A549 (cell line): Measurements from ENCODE around the gene ENTR1. TPM values are rescaled to one million over a fixed set of nuclear protein-coding genes. Genes with fewer than 3 reads are reported as not detected.

ENCODE experiments used
- ATAC-seq, 2 experiments: fragments of 200-7000 bp in 1 of 2; fragments of >200 bp in 1 of 2; cut with Nextera tagmentation in 1 of 2; cut with Tn5 transposase in 1 of 2; 3 replicates each; pipeline versions ENCODE4 v1.8.0 to v1.9.1; 2018 to 2020; ENCODE audit warnings: mild to moderate bottlenecking in 1 of 2, moderate library complexity in 1 of 2
- CTCF ChIA-PET: fragments of 300-600 bp; sonication (Branson Sonifier 250); formaldehyde crosslinking; extraction: SDS; loops from one replicate; lab custom pipeline; 2021; ENCODE audit warnings: antibody characterized with exemption, inconsistent platforms; lab: Yijun Ruan, JAX
- POLR2A ChIA-PET: fragments of 350-600 bp; formaldehyde crosslinking; extraction: SDS; loops from one replicate; lab custom pipeline; 2021; ENCODE audit warnings: antibody characterized with exemption, inconsistent platforms; lab: Yijun Ruan, JAX
- DNase-seq, 2 experiments: peaks; one replicate each; pipeline versions ENCODE4 v3.0.0 to v3.0.0-alpha.2; 2011 to 2016; ENCODE audit warnings: low read depth in 1 of 2, low spot score in 1 of 2
- FAIRE-seq: peaks from 2 replicates; lab custom pipeline; 2011; peaks lifted over from hg19 to GRCh38; lab: Jason Lieb, UNC
- H3K27ac ChIP-seq, 2 experiments: fragments of >200 bp; sonication (Bioruptor Twin); formaldehyde crosslinking; 3 replicates each; pipeline ENCODE4 v1.5.1; 2016 to 2017
- H3K4me1 ChIP-seq: fragments of >200 bp; sonication (Bioruptor Twin); formaldehyde crosslinking; 3 replicates; pipeline ENCODE4 v1.6.1; 2016
- H3K4me2 ChIP-seq: fragments of >200 bp; sonication (Bioruptor Twin); formaldehyde crosslinking; 3 replicates; pipeline ENCODE4 v1.6.1; 2016
- H3K4me3 ChIP-seq: fragments of >200 bp; sonication (Bioruptor Twin); formaldehyde crosslinking; 3 replicates; pipeline ENCODE4 v1.5.1; 2016
- H3K9me3 ChIP-seq: fragments of >200 bp; sonication (Bioruptor Twin); formaldehyde crosslinking; 3 replicates; pipeline ENCODE4 v1.6.1; 2016
- ATOH8 ChIP-seq: fragments of 250-450 bp; sonication (Bioruptor Pico); IDR thresholded peaks from 2 replicates; pipeline ENCODE4 v1.5.0; 2020; ENCODE audit warnings: low read depth, mild to moderate bottlenecking, moderate library complexity
- CHD2 ChIP-seq: fragments of 150-350 bp; IDR thresholded peaks from 2 replicates; pipeline ENCODE4 v1.6.1; 2014; ENCODE audit warnings: low read length; ENCODE audit not compliant: partially characterized antibody
- EHF ChIP-seq: fragments of 250-450 bp; sonication (Bioruptor Pico); IDR thresholded peaks from 2 replicates; pipeline ENCODE4 v1.5.0; 2020; ENCODE audit warnings: mild to moderate bottlenecking
- EHMT2 ChIP-seq: fragments of 200-600 bp; sonication (generic); IDR thresholded peaks from 2 replicates; pipeline ENCODE4 v1.6.1; 2016; ENCODE audit warnings: antibody characterized with exemption, low read depth, mild to moderate bottlenecking, moderate library complexity
- ELK1 ChIP-seq: fragments of 150-350 bp; IDR thresholded peaks from 2 replicates; pipeline ENCODE4 v1.6.1; 2014; ENCODE audit warnings: low read depth, mild to moderate bottlenecking, low read length
- EP300 ChIP-seq, 2 experiments: fragments of >200 bp; sonication (Bioruptor Twin); formaldehyde crosslinking; IDR thresholded peaks; 2 replicates in 1 of 2; 3 replicates in 1 of 2; pipeline ENCODE4 v1.6.1; 2016 to 2017
- FOSL2 ChIP-seq, 2 experiments: fragments of 450-650 bp in 1 of 2; fragments of >200 bp in 1 of 2; sonication (Bioruptor Twin) in 1 of 2; formaldehyde crosslinking; IDR thresholded peaks; 2 replicates each; pipeline versions ENCODE4 v1.5.0 to v1.6.1; 2016 to 2020; ENCODE audit warnings: mild to moderate bottlenecking in 1 of 2, moderate library complexity in 1 of 2
- HES2 ChIP-seq: fragments of >200 bp; sonication (Bioruptor Twin); formaldehyde crosslinking; IDR thresholded peaks from 2 replicates; pipeline ENCODE4 v1.6.1; 2016
- HMGXB4 ChIP-seq: fragments of 250-450 bp; sonication (Bioruptor Pico); IDR thresholded peaks from 2 replicates; pipeline ENCODE4 v1.5.0; 2021; ENCODE audit warnings: mild to moderate bottlenecking, moderate library complexity, borderline replicate concordance
- HOXA7 ChIP-seq: fragments of 250-450 bp; sonication (Bioruptor Pico); IDR thresholded peaks from 2 replicates; pipeline ENCODE4 v1.5.0; 2020; ENCODE audit warnings: mild to moderate bottlenecking, moderate library complexity
- HOXB13 ChIP-seq: fragments of 250-450 bp; sonication (Bioruptor Pico); IDR thresholded peaks from 2 replicates; pipeline ENCODE4 v1.5.0; 2020; ENCODE audit warnings: low read depth, mild to moderate bottlenecking, moderate library complexity
- HOXB5 ChIP-seq: fragments of 250-450 bp; sonication (Bioruptor Pico); IDR thresholded peaks from 2 replicates; pipeline ENCODE4 v1.5.0; 2020; ENCODE audit warnings: mild to moderate bottlenecking, moderate library complexity
- JUNB ChIP-seq: fragments of >200 bp; sonication (Bioruptor Twin); formaldehyde crosslinking; IDR thresholded peaks from 2 replicates; pipeline ENCODE4 v1.6.1; 2016
- KDM1A ChIP-seq: fragments of 200-600 bp; sonication (generic); IDR thresholded peaks from 2 replicates; pipeline ENCODE4 v1.6.1; 2016; ENCODE audit warnings: low read depth, mild to moderate bottlenecking
- MAZ ChIP-seq: fragments of 150-350 bp; IDR thresholded peaks from 2 replicates; pipeline ENCODE4 v1.6.1; 2014; ENCODE audit warnings: antibody characterized with exemption, low read depth, low read length, borderline replicate concordance
- PHF8 ChIP-seq: fragments of 200-600 bp; sonication (generic); IDR thresholded peaks from 2 replicates; pipeline ENCODE4 v1.6.1; 2016; ENCODE audit warnings: low read depth, mild to moderate bottlenecking, antibody characterized with exemption, moderate library complexity, borderline replicate concordance
- RARB ChIP-seq: fragments of 250-450 bp; sonication (Bioruptor Pico); IDR thresholded peaks from 2 replicates; pipeline ENCODE4 v1.8.0; 2021; ENCODE audit warnings: mild to moderate bottlenecking, moderate library complexity
- REST ChIP-seq: fragments of 200-600 bp; sonication (generic); IDR thresholded peaks from 2 replicates; pipeline ENCODE4 v1.6.1; 2016; ENCODE audit warnings: antibody characterized with exemption, mild to moderate bottlenecking, moderate library complexity
- RFX5 ChIP-seq: fragments of 450-650 bp; IDR thresholded peaks from 2 replicates; pipeline ENCODE4 v1.7.1; 2014; ENCODE audit warnings: antibody characterized with exemption, mild to moderate bottlenecking, moderate library complexity
- SMC3 ChIP-seq: fragments of >200 bp; sonication (Bioruptor Twin); formaldehyde crosslinking; IDR thresholded peaks from 3 replicates; pipeline ENCODE4 v1.6.1; 2018; ENCODE audit warnings: inconsistent platforms
- TP53 ChIP-seq: fragments of 250-450 bp; sonication (Bioruptor Pico); IDR thresholded peaks from 2 replicates; pipeline ENCODE4 v1.5.0; 2021; ENCODE audit warnings: mild to moderate bottlenecking, moderate library complexity
- ZFP36 ChIP-seq: fragments of 450-650 bp; IDR thresholded peaks from 2 replicates; pipeline ENCODE4 v1.6.1; 2014; ENCODE audit warnings: borderline replicate concordance; ENCODE audit not compliant: partially characterized antibody
- WGBS: methylation state at CpG from one replicate; pipeline ENCODE4 v1.1.6; 2017; ENCODE audit errors: missing lambda C conversion rate; 5-methylcytosine and 5-hydroxymethylcytosine counted together
- polyA plus RNA-seq, 4 experiments: library from polyadenylated mRNA; depleted of rRNA in 3 of 4; stranded (reverse); fragments of >200 nt; fragmentation: RNase III in 1 of 4; extraction: RNeasy Plus Mini Kit Qiagen cat#74134 plus additional on column Dnase treatment in 1 of 4; gene quantifications; 2 replicates in 3 of 4; 3 replicates in 1 of 4; pipeline ENCODE4 v1.2.3, GENCODE V29; 2011 to 2017
- TF ChIP-seq, protein P1 (sequence below): fragments of >200 bp; sonication (Bioruptor Twin); formaldehyde crosslinking; IDR thresholded peaks from 3 replicates; pipeline ENCODE4 v1.6.1; 2016

The ENTR1 gene
- polyA plus RNA-seq, 2 of the 4 experiments (the other 2 are of a cell fraction), result 63.8 to 75.8 TPM

GRCh38 chr9:136418182-136419091, 8.0 kb upstream of the ENTR1 start:
- Histone ChIP-seq H3K4me3 (no peak overlapping the region), H3K9me3 (no peaks in the 10 kb centered on the region), H3K4me2 (no peak overlapping the region), H3K4me1 (no peaks in the 10 kb centered on the region), H3K27ac (no peak overlapping the region)
- ChIA-PET CTCF (interaction anchor here (0.7 to 1.7 kb wide), 5 partner anchors 22 to 79 kb away, joined by 3 to 7 read pairs (median 5); partner anchors contain the start of gene INPP5E), POLR2A (no interaction called here)
- no peak for TF ChIP-seq CHD2
- TF ChIP-seq, protein P1, sequence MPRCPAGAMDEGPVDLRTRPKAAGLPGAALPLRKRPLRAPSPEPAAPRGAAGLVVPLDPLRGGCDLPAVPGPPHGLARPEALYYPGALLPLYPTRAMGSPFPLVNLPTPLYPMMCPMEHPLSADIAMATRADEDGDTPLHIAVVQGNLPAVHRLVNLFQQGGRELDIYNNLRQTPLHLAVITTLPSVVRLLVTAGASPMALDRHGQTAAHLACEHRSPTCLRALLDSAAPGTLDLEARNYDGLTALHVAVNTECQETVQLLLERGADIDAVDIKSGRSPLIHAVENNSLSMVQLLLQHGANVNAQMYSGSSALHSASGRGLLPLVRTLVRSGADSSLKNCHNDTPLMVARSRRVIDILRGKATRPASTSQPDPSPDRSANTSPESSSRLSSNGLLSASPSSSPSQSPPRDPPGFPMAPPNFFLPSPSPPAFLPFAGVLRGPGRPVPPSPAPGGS, result no peak
- TF ChIP-seq KDM1A, result no peak
- no peak for TF ChIP-seq EP300 (IDR thresholded peaks at IDR 0.05)
- no peak for TF ChIP-seq HMGXB4
- no peak for TF ChIP-seq ATOH8 (CRISPR knock-in tag)
- TF ChIP-seq JUNB, result no peak
- TF ChIP-seq MAZ, result no peak
- TF ChIP-seq HOXA7 (CRISPR knock-in tag), result no peak
- no peak for TF ChIP-seq HOXB13 (CRISPR knock-in tag)
- no peak for TF ChIP-seq FOSL2 (IDR thresholded peaks at IDR 0.05)
- no peak for TF ChIP-seq FOSL2 (CRISPR knock-in tag; IDR thresholded peaks at IDR 0.05)
- no peak for TF ChIP-seq REST
- TF ChIP-seq PHF8, result no peak
- no peak for TF ChIP-seq SMC3
- TF ChIP-seq HES2, result no peak
- no peak for TF ChIP-seq RFX5
- DNase-seq (no peak), ATAC-seq (no peak), FAIRE-seq (no peak)
- WGBS, result 92% methylated on average over 47 of the region's 48 CpGs

GRCh38 chr9:136416914-136417313, 6.5 kb upstream of the ENTR1 start:
- no peak overlapping the region for H3K4me3 ChIP-seq
- DNase-seq (no peak), ATAC-seq (no peak), FAIRE-seq (no peak)
- no peak overlapping the region for H3K27ac ChIP-seq
- ChIA-PET POLR2A (no interaction called here), CTCF (interaction anchor here (0.9 to 1.7 kb wide), 2 partner anchors 16 to 23 kb away, joined by 3 to 6 read pairs; partner anchors contain the start of gene INPP5E)
- H3K4me1 ChIP-seq, result peaks cover 1% of the 10 kb centered on the region; the same call in 1 of the 3 replicates
- H3K9me3 ChIP-seq, result no peaks in the 10 kb centered on the region
- 91% methylated on average over 19 of the region's 19 CpGs for WGBS
- no peak overlapping the region for H3K4me2 ChIP-seq
- no peak for TF ChIP-seq TP53
- no peak for TF ChIP-seq HES2
- TF ChIP-seq ZFP36, result no peak
- no peak for TF ChIP-seq HOXB5 (CRISPR knock-in tag)
- no peak for TF ChIP-seq EHMT2
- no peak for TF ChIP-seq EHF
- no peak for TF ChIP-seq FOSL2 (IDR thresholded peaks at IDR 0.05)
- TF ChIP-seq FOSL2 (CRISPR knock-in tag; IDR thresholded peaks at IDR 0.05), result no peak
- no peak for TF ChIP-seq ATOH8 (CRISPR knock-in tag)
- no peak for TF ChIP-seq RFX5
- no peak for TF ChIP-seq MAZ
- TF ChIP-seq RARB (CRISPR knock-in tag), result no peak
- no peak for TF ChIP-seq ELK1
